ENCODE data around the gene TBX10. TPM values are rescaled to one million over a fixed set of nuclear protein-coding genes. Genes with fewer than 3 reads are reported as not detected.

TBX10 gene
- total RNA-seq, 1 experiment from 2014 or later: not detected

GRCh38 chr11:67657300-67657699 is 17.7 kb upstream of the TBX10 start:
- Histone ChIP-seq H3K4me3 (no peak overlapping the region), H3K9me3 (replicated peaks) (0 out of 2 replicates have a peak, but pooled peaks cover 6% of the 10 kb centered on the region), H3K4me1 (replicated peaks) (no peaks in the 10 kb centered on the region)

DNA sequence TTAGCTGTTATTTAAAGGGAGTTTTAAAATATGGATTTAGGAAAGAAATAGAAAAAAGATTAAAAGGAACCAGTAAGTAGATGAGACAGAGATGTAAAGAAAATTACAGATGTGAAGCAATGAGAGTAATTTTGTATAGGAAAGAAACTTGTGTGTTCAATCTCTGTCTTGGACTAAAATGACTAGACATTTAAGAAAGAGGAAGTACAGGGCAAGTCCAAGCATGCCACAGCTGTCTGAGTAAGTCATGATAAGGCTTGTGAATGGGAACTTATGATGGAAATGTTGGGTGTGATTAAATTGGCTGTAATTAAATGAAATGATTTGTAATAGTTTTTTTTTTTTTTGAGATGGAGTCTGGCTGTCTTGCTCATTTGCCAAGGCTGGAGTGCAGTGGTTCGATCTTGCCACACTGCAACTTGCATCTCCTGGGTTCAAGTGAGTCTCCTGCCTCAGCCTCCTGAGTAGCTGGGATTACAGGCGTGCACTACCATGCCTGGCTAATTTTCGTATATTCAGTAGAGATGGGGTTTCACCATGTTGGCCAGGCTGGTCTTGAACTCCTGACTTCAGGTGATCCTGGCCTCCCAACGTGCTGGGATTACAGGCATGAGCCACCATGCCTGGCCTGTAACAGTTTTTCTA is 16.8 kb upstream of the TBX10 start:
- Histone ChIP-seq H3K4me1 (replicated peaks) (no peaks in the 10 kb centered on the region), H3K4me3 (no peak overlapping the region), H3K9me3 (replicated peaks) (0 out of 2 replicates have a peak, but pooled peaks cover 6% of the 10 kb centered on the region), H3K27me3 (replicated peaks) (peaks cover 27% of the 10 kb centered on the region), H3K36me3 (no peaks in the 10 kb centered on the region), H3K27ac (no peak overlapping the region)
- no peak for DNase-seq (ENCODE audit: low read depth in 1 of 2, low spot score in 2 of 2)

More at GRCh38 chr11:67657300-67657699, 17.7 kb upstream of the TBX10 start:
- H3K27ac ChIP-seq: no peak overlapping the region
- no peak for DNase-seq (ENCODE audit: low read depth in 1 of 2, low spot score in 2 of 2)
- H3K36me3 ChIP-seq: no peaks in the 10 kb centered on the region
- peaks cover 33% of the 10 kb centered on the region for H3K27me3 ChIP-seq (replicated peaks)

DNA sequence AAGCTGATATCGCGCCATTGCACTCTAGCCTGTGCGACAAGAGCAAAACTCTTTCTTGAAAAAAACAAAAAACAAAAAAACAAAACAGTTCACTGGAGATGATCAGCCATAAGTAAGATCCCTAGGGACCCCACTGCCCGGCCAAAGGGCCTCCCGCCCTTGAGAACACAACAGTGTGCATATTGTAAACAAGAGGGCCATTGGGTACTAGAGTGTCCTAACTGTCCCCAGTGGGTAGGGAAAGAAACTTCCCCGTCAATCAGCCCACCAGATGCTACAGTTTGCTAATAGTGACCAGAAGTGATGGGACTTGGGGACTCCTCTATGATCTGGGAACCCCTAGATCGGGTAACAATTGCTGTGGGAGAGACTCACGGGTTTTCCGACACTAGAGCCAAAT is 14.7 kb upstream of the TBX10 start:
- Histone ChIP-seq H3K27me3 (replicated peaks) (peaks cover 15% of the 10 kb centered on the region; the same call in 1 of the 2 replicates), H3K36me3 (no peaks in the 10 kb centered on the region), H3K4me1 (replicated peaks) (peaks cover 9% of the 10 kb centered on the region; the same call in 1 of the 2 replicates), H3K9me3 (replicated peaks) (0 out of 2 replicates have a peak, but pooled peaks cover 6% of the 10 kb centered on the region), H3K4me3 (no peak overlapping the region), H3K27ac (no peak overlapping the region)
- DNase-seq (ENCODE audit: low read depth in 1 of 2, low spot score in 2 of 2): no peak

GRCh38 chr11:67652965-67653845 is 13.6 kb upstream of the TBX10 start:
- DNase-seq (ENCODE audit: low read depth in 1 of 2, low spot score in 2 of 2): peak in 1 of 2 experiments; percentile 42
- Histone ChIP-seq H3K4me3 (no peak overlapping the region), H3K4me1 (replicated peaks) (peaks cover 9% of the 10 kb centered on the region; the same call in 1 of the 2 replicates), H3K9me3 (replicated peaks) (0 out of 2 replicates have a peak, but pooled peaks cover 6% of the 10 kb centered on the region), H3K27ac (no peak overlapping the region), H3K27me3 (replicated peaks) (peaks cover 15% of the 10 kb centered on the region; the same call in 1 of the 2 replicates), H3K36me3 (no peaks in the 10 kb centered on the region)

GRCh38 chr11:67651976-67652781 is 12.6 kb upstream of the TBX10 start:
- Histone ChIP-seq H3K27me3 (replicated peaks) (peaks cover 15% of the 10 kb centered on the region; the same call in 1 of the 2 replicates), H3K4me1 (replicated peaks) (peaks cover 9% of the 10 kb centered on the region; the same call in 1 of the 2 replicates), H3K27ac (no peak overlapping the region), H3K4me3 (no peak overlapping the region), H3K9me3 (replicated peaks) (0 out of 2 replicates have a peak, but pooled peaks cover 6% of the 10 kb centered on the region), H3K36me3 (no peaks in the 10 kb centered on the region)
- peak in 1 of 2 experiments; percentile 20 for DNase-seq (ENCODE audit: low read depth in 1 of 2, low spot score in 2 of 2)

- peaks cover 9% of the 10 kb centered on the region; the same call in 1 of the 2 replicates for H3K4me1 ChIP-seq (replicated peaks)
- no peak overlapping the region for H3K27ac ChIP-seq
- no peak for DNase-seq (ENCODE audit: low read depth in 1 of 2, low spot score in 2 of 2)
- H3K9me3 ChIP-seq (replicated peaks): no peaks in the 10 kb centered on the region; the same call in 1 of the 2 replicates
- H3K27me3 ChIP-seq (replicated peaks): peaks cover 15% of the 10 kb centered on the region; the same call in 1 of the 2 replicates
- H3K4me3 ChIP-seq: peak overlapping the region; percentile 33
- H3K36me3 ChIP-seq: no peaks in the 10 kb centered on the region
These were observed 10.3 kb upstream of the TBX10 start for GRCh38 chr11:67649634-67650510.

DNA sequence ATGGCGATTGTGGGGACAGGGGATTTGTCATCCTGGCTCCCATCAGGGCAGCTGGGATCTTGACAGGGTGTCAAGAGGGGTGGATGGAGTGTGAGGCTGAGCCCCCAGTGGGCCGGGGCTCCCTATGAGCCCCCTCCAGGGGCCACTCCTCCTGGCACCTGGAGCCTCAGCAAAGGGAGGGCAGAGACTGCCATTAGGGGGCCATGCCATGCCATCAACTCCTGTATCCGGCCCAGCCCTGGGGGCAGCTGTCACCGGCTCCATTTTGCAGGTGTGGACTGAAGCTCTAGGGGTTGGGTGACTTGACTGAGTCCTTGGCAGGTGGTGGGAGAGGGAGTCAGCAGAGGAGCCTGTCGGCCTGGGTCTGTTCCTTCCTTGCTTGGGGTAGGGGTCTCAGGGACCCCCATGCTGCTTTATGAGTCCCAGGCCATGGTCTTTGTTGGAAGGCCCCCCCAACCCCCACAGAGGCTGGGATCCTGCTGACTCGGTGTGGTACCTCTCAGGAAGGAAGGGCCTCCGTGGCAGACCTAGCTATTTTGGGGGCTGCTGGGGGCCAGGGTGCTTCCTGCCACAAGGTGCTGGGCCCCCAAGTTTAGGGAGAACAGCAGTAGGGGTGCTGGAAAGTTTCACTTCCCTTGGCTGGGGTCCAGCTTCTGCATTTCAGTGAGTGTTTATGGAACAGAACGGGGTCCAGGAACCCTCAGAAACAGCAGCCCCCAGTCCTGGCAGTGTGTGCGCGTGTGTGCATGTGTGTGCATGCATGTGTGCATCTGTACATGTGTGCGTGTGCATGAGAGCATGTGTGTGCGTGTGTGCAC is 9.4 kb upstream of the TBX10 start:
- Histone ChIP-seq H3K27me3 (replicated peaks) (peaks cover 8% of the 10 kb centered on the region; the same call in 1 of the 2 replicates), H3K36me3 (no peaks in the 10 kb centered on the region), H3K27ac (no peak overlapping the region), H3K4me1 (replicated peaks) (peaks cover 9% of the 10 kb centered on the region; the same call in 1 of the 2 replicates), H3K4me3 (no peak overlapping the region), H3K9me3 (replicated peaks) (peaks cover 6% of the 10 kb centered on the region)
- no peak for DNase-seq (ENCODE audit: low read depth in 1 of 2, low spot score in 2 of 2)

- Histone ChIP-seq H3K4me1 (replicated peaks) (peaks cover 9% of the 10 kb centered on the region; the same call in 1 of the 2 replicates), H3K27me3 (replicated peaks) (peaks cover 6% of the 10 kb centered on the region; the same call in 1 of the 2 replicates), H3K27ac (no peak overlapping the region), H3K9me3 (replicated peaks) (peaks cover 12% of the 10 kb centered on the region), H3K4me3 (no peak overlapping the region), H3K36me3 (no peaks in the 10 kb centered on the region)
- no peak for DNase-seq (ENCODE audit: low read depth in 1 of 2, low spot score in 2 of 2)
These were observed 8.7 kb upstream of the TBX10 start for GRCh38 chr11:67648140-67648795.

DNA sequence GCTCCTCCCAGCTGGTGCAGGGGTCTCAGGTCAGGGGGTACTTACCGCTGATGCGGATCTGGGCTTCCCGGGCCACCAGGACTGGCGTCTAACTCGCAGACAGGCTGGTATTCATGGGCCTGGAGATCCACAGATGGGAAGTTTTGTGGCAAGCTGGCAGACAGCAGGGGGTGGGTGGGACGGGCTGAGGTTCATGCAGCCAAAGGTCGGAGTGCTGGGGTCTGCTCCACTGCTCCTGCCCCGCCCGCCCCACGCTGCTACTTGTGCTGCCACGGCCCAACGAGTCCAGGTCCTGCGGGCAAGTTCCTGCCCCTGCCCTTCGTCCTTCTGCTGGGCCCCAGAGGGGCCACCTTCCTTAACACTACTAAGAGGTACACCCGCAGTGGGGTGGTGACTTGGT is 7.9 kb upstream of the TBX10 start:
- H3K27ac ChIP-seq: no peak overlapping the region
- H3K9me3 ChIP-seq (replicated peaks): peaks cover 16% of the 10 kb centered on the region
- DNase-seq (ENCODE audit: low read depth in 1 of 2, low spot score in 2 of 2): no peak

DNA sequence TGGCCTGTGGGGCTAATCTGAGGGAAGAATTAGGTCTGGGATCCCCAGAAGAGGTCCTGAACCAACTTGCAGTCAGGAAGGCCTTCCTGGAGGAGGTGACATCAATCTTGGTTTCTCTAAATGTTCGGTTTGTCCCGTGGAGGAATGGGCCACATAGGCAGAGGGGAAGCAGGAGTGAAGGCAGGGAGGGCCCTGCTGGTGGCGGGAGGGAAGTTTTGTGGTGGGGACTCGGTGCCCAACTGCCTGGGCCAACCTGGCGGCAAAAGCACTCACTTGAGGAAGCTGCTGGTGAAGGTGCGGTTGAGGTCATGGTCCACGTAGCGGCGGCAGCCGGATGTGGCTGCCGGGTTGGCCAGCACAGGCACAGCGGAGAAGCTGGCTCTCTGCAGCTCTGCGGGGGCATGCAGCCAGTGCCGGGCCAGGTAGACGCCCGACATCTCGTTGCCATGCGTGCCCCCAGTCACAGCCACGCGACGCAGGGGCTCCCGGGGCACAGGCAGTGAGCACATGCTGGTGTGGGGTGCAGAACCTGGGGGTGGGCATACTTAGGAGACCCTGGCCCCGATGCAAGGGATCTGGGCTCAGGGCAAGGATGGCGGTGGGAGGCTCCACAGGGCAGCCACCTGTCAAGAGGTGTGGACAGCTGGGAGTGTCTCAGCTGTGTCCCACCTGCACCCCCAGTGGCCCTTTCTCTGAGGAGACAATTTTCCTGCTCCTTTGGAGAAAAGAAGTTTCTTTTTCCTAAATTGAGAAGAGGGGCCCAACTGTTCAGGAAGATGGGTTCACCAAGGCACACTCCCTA is 7.2 kb upstream of the TBX10 start:
- H3K4me3 ChIP-seq: no peak overlapping the region
- H3K9me3 ChIP-seq (replicated peaks): peaks cover 18% of the 10 kb centered on the region
- peaks cover 9% of the 10 kb centered on the region; the same call in 1 of the 2 replicates for H3K4me1 ChIP-seq (replicated peaks)
- H3K36me3 ChIP-seq: no peaks in the 10 kb centered on the region
- no peak for DNase-seq (ENCODE audit: low read depth in 1 of 2, low spot score in 2 of 2)
- no peaks in the 10 kb centered on the region; the same call in 1 of the 2 replicates for H3K27me3 ChIP-seq (replicated peaks)
- H3K27ac ChIP-seq: no peak overlapping the region

More for the DNA sequence above, 7.9 kb upstream of the TBX10 start:
- Histone ChIP-seq H3K27me3 (replicated peaks) (peaks cover 4% of the 10 kb centered on the region; the same call in 1 of the 2 replicates), H3K4me3 (no peak overlapping the region), H3K4me1 (replicated peaks) (peaks cover 9% of the 10 kb centered on the region; the same call in 1 of the 2 replicates), H3K36me3 (no peaks in the 10 kb centered on the region)

All from SJSA1 (cell line).